Dermis microvascular lymphatic vessel endothelial cell (primary cell): Measurements from ENCODE around the gene UBA1. TPM values are rescaled to one million over a fixed set of nuclear protein-coding genes. Genes with fewer than 3 reads are reported as not detected.

Source experiments
- DNase-seq, 2 donors: peaks; one replicate each; pipeline versions ENCODE4 v3.0.0 to v3.0.0-alpha.2; 2010; ENCODE audit warnings: low read depth in 2 of 2
- total RNA-seq: library from RNA; depleted of rRNA; stranded (reverse); fragments of >200 nt; gene quantifications from 2 replicates; pipeline ENCODE4 v1.2.1, GENCODE V29; 2014

Gene UBA1
- total RNA-seq, 1 donor from 2014 or later = 115 TPM

DNA sequence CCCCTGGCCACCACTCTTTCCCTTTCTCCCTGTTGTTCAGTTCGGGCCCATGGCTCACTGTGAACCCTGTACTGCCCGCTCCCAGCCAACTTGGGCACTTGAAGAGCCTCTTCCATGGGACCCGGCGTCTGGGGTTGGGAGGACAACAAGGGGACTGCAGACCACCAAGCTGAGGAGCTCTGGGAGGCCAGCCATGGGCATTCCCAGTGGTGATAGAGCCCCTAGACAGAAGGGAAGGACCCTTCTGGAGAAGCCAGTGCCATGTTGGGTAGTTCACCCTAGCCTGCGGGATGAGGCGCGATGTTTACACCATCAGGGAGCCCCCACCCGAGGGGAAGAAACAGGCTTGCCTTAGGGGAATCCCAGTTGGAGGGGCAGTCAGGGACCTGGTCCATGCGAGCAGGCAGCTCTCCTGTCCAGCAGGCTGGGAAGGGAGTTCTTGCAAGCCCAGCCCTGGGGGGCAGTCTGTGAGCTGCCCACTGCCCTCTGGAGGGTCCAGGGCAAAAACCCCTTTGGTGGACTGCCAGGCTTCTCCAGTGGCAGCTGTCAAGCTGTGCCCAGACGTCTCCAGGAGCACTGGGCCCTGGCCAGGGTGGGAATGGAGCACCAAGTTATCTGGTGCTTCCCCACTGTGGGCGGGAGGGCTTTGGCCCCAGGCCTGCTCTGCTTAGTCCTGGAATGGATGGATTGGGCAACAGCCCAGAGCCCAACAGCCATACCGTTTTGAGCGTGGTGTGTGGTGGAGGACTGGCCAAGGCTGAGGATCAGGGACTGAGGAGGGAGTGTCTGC lies 23.7 kb upstream of the UBA1 start:
- no peak for DNase-seq

DNA sequence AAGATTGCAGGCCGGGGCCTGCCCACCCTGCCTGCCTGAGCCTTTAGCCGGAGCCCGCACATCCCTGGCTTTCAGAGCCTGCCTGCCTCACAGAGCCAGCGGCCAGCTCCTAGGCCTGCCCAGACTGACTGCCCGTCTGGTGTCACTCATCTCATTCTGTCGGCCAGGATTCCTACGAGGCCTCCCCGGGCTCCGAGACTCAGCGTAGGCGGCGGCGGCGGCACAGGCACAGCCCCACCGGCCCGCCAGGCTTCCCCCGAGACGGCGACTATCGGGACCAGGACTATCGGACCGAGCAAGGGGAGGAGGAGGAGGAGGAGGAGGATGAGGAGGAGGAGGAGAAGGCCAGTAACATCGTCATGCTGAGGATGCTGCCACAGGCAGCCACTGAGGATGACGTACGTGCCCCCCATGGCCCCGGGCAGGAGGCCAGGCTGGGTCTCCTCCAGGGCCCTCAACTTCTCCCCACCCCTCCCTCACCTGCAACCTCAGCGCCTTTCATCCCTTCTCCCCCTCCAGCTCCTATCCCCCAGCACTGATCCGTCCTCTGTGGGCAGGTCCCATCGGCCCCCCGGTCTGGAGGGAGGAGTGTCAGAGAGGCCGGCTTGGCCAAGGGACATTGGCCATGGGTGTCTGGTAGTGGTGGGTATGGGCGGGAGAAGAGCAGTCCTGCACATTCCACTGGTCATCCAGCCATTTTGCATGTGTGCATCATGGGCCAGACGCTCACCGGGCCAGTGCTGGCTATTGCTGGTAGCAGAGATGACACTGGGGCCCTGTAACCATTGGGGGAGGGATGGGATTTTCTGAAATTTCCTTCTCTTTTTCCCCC lies 22.6 kb upstream of the UBA1 start:
- no peak for DNase-seq

DNA sequence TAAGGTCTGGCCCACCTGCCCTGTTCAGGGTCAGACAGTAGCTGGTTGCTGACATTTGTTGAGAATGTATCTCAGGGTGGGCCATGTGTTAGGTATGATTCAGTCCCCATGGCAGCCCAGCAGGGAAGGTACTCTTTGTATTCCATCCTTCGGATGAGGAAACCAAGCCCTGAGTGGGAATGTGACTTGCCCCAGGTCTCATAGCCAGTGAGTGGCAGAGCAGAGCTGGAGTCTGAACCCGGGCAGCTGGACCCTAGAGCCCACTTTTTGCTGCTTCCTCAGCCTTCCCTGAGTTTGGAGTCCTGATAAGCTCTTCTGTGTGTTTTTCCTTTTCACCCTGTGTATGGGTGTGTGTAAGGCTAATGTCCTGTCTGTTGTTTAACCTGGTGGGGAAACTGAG lies 21.6 kb upstream of the UBA1 start:
- no peak for DNase-seq

DNA sequence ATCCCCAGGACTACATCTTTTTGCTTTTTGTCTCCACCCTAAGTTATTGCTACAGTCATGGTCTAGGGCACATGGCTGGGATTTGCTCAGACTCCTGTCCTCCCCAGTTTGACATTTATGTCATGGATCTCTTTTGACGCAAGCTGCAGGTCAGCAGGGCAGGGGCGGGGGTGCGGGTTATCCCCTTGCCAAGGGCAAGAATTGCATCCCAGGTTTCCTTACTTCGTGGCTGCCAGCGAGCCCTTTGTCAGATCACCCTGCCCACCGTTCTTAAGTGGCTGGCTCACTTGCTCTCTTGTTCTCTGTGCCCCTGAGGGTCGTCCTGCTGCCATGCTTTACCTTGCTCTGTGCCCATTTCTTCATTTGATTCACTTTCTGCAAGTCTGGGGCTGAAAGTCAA lies 21.1 kb upstream of the UBA1 start:
- no peak for DNase-seq

DNA sequence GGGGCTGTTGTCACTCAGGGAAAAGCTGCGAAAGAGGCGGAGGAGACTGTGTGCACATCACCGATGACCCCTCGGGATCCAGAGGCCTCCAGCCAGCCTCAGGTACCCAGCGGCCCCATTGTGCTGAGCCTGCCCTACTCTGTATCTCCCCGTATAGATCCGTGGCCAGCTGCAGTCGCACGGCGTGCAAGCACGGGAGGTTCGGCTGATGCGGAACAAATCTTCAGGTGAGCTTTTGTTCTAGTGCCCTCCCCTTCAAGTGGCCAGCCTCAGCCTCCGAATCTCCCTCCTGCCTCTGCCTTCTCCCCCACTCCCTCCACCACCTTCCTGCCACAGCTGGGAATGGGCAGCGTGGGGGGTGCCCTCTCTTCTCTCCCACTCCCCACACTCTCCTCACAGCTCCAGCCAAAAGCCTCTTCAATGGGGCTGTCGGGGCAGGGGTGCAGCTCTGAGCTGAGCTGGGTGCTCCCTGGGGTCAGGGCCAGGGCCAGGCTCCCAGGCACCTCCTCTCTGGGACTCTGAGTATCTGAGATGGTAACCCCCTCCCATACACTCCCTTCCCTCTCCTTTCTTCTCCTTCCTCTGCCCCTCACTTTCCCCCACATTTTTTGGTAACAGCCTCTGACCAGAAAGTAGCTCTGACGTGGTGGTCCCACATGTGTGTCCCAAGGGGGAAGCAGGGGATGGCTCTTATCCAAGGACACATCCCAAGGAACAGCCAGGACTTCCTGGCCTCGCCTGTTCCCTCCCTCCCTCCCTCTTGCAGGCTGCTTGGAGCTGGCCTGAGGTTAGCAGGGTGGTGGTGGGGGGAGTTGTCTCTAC lies 20.4 kb upstream of the UBA1 start:
- DNase-seq = no peak

DNA sequence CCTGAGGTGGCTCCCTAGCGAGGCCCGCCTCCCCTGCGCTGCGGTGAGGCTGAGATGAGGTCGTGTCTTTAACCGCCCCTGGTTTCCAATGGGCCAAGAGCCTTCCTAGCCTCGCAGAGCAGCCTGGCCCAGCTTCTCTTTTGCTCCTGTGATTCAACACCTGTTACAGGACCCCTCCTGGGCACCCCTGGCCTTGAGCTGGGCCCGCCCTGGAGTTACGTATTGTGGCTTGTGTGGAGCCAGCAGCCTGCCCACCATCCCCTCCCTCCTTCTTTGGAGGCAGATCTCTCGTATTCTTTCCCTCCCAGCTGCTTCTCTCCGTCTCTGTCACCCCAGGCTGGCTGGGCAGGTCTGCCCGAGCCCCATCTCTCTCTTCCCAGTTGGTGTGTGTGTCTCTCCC lies 19.3 kb upstream of the UBA1 start:
- DNase-seq = no peak

DNA sequence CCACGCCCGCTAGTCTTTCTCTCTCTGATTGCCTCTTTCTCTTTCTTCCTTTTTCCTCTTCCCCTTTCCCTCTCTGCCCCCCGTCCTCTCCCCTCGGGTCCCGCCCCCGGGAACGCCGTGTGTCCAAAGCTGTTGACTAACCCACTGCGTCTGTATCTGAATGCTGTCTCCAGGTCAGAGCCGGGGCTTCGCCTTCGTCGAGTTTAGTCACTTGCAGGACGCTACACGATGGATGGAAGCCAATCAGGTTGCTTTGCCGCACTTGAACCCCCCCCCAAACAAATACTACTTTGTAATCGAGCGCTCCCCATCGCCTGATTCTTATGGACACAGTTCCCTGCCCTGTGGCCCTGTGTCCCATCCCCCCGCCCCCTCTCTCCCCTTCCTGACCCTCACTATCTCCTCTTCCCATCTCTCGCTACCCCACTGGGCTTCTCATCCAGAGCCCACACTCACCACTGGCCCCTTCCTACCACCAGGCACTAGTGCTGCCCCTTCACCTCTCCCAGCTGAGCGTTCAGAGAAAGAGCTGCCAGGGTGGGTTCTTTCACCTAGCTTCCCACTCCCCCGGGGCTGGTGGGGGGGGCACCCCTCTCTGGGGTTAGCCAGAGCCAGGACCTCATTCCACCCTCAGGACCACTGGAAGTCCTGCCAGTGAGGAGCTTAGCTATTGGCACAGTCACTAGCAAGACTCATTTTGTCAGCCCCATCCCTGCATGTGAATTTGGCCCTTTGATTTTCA lies 18.6 kb upstream of the UBA1 start:
- no peak for DNase-seq

DNA sequence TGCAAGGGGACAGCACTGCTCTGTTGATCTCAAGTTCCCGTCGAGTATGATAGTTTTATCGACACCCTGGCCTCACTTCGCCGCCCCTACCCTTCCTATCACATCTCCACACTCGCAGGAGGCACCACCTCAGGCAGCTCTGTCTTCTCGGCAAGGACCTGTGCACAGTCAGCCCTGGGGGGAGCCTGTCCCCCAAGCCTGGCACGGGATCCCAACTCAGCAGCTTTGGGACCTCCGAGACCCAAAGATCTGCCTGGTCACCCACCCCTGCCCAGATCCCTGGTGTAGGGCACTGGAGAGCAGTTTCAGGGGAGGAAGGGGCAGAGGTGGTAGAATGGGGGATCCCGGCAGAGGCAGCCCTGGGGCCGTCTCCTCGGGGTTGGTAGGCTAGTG lies 18.0 kb upstream of the UBA1 start:
- DNase-seq = no peak

DNA sequence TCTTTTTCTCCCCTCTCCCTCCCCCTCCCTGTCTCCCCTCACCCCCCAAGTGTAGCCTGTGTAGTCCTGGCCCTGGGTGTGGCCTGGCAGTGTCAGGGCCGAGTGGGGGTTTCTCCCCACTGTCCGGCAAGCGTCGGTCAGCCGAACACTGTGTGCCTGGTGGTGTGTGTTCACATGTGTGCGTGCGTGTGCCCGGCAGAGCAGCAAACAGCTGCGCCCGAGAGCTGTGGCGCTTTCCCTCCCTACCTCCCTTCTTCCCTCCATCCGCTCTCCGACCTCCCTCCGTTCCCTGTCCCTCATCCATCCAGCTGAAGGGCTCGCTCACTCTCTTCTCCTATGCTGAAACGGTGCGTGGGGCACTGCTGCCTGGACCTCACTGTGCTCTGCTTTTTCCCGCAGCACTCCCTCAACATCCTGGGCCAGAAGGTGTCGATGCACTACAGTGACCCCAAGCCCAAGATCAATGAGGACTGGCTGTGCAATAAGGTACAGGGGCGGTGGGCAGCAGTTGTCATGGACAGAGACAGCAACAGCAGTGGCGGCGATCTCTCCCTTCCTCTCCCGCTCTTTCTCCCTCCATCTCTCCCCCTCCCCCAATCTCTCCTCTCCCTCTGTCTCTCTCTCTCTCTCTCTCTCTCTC lies 17.4 kb upstream of the UBA1 start:
- DNase-seq = no peak

DNA sequence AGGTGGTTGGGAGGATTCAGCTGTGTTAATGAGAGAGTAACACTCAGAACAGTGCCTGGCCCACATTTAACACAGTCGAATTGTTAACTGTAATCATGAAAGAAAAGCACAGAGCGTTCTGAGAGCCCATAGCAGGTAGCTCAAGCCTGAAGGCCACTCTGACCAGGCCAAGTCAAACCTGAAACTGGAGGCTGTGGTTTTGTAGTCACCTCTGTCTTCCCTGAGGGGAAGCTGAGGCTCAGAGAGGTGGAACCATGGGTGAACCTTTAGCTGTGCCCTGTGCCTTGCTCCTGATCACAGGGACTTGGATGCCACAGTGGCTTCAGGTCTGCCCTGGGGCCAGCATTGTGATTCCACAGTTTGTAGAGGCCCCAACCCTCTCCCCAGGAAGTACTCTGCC lies 16.6 kb upstream of the UBA1 start:
- no peak for DNase-seq

DNA sequence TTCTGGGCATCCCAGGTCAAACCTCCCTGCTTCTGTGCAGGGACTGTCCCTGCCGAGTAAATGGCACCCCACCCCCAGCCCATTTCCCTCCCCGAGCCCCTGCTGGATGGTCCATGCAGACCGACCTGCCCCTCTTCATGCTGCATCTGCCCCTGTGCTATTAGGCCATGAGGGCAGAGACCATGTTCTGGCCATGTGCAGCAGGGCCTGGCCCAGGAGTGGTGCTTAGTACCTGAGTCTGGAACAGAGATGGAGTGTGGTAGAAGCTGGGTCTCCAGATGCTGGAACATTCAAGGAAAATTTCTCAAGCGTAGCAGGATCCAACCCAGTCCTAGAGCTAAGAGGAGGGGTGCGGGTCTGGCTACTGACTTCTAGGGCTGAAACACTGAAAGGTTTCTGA lies 15.3 kb upstream of the UBA1 start:
- no peak for DNase-seq

DNA sequence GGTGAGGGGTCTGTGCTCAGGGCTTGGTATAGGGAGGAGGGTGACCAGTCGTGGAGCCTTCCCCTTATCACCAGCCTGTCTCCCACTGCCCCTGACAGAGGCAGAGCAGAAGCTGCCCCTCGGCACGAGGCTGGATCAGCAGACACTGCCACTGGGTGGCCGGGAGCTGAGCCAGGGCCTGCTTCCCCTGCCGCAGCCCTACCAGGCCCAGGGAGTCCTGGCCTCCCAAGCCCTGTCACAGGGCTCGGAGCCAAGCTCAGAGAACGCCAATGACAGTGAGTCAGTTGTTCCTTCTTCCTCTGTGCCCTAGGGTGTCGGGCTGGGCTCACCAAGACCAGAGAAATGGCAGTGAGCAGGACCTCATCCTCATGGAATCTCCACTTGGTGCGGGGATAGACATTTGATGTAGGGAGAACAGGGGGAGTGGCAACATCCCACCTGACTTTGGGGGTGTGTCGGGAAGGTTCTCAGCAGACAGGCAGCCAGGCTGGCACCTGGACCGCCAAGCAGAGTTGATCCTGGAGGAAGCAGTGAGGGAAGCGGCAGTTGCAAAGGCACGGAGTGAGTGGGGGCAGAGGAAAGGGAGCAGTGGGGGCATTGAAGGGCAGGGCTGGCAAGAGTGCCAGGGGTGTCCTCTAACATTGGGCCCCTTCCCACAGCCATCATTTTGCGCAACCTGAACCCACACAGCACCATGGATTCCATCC lies 14.3 kb upstream of the UBA1 start:
- no peak for DNase-seq

DNA sequence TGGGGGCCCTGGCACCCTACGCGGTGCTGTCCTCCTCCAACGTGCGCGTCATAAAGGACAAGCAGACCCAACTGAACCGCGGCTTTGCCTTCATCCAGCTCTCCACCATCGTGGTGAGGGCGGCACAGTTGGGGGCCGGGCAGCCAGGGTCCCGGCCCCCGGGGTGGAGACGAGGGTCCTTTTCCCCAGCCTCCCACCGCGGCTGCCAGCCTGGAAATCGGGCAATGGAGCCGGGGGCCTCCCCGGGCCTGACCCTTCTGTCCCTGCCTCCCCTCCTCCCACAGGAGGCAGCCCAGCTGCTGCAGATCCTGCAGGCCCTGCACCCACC lies 13.7 kb upstream of the UBA1 start:
- DNase-seq = no peak

DNA sequence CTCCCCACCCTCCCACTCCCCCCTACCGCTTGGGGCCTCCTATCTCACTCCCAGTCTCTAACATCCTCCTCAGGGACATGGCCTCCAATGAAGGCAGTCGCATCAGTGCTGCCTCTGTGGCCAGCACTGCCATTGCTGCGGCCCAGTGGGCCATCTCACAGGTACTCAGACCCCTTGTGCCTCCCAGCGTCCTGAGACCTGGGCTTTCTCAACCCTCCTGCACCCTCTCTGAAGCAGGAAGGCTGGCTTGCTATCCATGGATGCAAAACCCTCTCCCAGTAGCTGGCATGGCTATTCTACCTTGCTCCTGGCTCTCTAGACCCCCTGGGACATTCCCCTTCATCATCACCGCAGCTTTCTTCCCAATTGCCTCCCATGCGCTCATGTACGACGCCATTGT lies 13.3 kb upstream of the UBA1 start:
- DNase-seq = no peak

DNA sequence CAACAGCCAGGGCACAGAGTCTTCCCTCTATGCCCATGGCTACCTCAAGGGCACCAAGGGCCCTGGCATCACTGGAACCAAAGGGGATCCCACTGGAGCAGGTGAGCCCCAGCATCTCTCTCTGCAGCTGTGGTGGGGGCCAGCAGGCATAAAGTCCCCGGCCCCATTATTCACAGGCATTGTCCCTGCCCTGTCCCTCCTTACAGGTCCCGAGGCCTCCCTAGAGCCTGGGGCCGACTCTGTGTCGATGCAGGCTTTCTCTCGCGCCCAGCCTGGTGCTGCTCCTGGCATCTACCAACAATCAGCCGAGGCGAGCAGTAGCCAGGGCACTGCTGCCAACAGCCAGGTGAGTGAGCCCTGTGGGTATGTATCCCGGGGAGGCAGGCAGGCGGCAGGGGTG lies 12.3 kb upstream of the UBA1 start:
- no peak for DNase-seq

DNA sequence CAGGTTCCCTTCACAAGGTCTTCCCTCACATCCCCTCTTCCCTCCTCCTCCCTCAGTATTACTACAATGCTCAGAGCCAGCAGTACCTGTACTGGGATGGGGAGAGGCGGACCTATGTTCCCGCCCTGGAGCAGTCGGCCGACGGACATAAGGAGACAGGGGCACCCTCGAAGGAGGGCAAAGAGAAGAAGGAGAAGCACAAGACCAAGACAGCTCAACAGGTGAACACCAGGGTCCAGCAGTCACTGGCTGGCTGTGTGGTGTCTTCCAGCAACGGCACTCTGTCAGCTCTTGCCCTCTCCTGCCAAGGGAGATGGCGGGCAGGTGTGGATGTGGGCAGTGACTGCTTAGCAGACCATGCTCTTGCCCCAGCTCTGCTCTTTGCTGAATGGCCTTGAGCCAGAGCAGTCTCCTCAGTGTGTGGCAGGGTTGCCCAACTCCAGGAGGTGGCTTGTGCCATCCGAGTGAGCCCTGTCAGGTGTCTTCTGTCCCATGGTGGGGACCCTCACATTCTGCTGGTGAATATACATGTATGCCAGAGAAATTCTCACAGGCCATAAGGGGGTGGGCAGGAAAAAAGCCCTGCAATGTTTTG lies 11.4 kb upstream of the UBA1 start:
- DNase-seq = no peak

DNA sequence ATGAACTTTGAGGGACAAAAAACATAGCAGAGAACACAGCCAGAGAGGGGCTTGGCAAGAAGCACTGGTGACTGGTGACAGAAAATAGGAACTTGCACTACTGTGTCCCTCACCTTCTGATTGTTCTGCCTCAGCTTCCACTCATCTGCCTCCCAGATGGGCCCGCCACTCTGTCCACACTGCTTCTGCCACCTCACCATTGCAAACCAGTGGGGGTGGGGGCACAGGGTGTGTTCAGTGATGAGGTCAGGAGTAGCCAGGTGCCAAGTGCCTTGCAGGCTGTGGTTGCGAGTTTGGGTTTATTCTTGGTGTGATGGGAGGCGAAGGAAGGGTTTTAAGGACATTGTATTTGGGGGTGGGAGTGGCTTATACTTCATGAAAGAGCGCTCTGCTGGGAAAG lies 9.1 kb upstream of the UBA1 start:
- no peak for DNase-seq

DNA sequence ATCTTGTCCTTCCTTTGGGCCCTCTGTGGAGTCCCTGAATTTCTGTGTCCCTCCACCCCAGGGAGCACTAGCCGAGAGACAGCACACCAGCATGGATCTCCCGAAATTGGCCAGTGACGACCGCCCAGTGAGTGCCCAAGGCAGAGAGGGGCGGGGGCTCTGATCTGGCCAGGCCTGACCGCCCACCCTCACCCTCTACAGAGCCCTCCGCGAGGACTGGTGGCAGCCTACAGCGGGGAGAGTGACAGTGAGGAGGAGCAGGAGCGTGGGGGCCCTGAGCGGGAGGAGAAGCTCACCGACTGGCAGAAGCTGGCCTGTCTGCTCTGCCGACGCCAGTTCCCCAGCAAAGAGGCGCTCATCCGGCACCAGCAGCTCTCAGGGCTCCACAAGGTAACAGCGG lies 8.4 kb upstream of the UBA1 start:
- no peak for DNase-seq

DNA sequence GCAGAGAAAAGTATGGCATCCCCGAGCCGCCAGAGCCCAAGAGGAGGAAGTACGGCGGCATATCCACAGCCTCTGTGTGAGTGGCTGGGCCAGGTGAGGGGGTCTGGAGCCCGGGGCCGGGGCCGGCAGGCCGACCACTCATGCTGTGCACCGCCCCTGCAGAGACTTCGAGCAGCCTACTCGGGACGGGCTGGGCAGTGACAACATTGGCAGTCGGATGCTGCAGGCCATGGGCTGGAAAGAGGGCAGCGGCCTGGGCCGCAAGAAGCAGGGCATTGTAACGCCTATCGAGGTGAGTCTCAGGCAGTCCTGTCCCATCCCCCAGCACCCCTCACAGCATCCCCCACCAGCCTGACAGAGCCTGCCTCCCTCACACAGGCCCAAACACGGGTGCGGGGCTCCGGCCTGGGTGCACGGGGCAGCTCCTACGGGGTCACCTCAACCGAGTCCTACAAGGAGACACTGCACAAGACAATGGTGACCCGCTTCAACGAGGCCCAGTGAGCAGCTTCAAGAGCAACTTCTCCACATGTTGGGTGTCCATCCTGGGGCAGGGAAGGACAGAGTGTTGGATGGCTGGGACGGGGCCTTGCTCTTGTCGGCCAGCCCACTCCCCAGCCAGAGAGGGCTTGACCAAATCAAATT lies 7.4 kb upstream of the UBA1 start:
- DNase-seq = no peak
